IMR-90 (cell line): Measurements from ENCODE around the gene MAPKAPK2.

ENCODE experiments used
- BHLHE40 ChIP-seq: fragments of 150-350 bp; IDR thresholded peaks from 2 replicates; pipeline ENCODE4 v1.6.1; 2016; ENCODE audit warnings: mild to moderate bottlenecking, low read depth, low read length
- CEBPB ChIP-seq: IDR thresholded peaks from 2 replicates; pipeline ENCODE4 v1.6.1; 2012; ENCODE audit warnings: low read depth, low read length, improper control_type of control experiment
- ELK1 ChIP-seq: fragments of 150-350 bp; IDR thresholded peaks from 2 replicates; pipeline ENCODE4 v1.6.1; 2016; ENCODE audit warnings: low read depth, mild to moderate bottlenecking, low read length, moderate library complexity, borderline replicate concordance
- FOS ChIP-seq: fragments of 150-350 bp; IDR thresholded peaks from 2 replicates; pipeline ENCODE4 v1.6.1; 2016; ENCODE audit warnings: low read depth, low read length
- MAFK ChIP-seq: IDR thresholded peaks from 2 replicates; pipeline ENCODE4 v1.6.1; 2012; ENCODE audit warnings: low read depth, low read length, improper control_type of control experiment
- MAZ ChIP-seq: IDR thresholded peaks from 2 replicates; pipeline ENCODE4 v1.6.1; 2012; ENCODE audit warnings: low read depth, mild to moderate bottlenecking, low read length, improper control_type of control experiment, moderate library complexity, borderline replicate concordance
- MXI1 ChIP-seq: IDR thresholded peaks from 2 replicates; pipeline ENCODE4 v1.6.1; 2012; ENCODE audit warnings: low read depth, mild to moderate bottlenecking, low read length, moderate library complexity, borderline replicate concordance
- POLR2A ChIP-seq: IDR thresholded peaks from 2 replicates; pipeline ENCODE4 v1.6.1; 2012; ENCODE audit warnings: mild to moderate bottlenecking, low read depth, low read length
- RAD21 ChIP-seq: IDR thresholded peaks from 2 replicates; pipeline ENCODE4 v1.6.1; 2012; ENCODE audit warnings: low read length, improper control_type of control experiment
- RCOR1 ChIP-seq: IDR thresholded peaks from 2 replicates; pipeline ENCODE4 v1.6.1; 2012; ENCODE audit warnings: mild to moderate bottlenecking, low read length, improper control_type of control experiment; ENCODE audit not compliant: insufficient replicate concordance
- RFX5 ChIP-seq: IDR thresholded peaks from 2 replicates; pipeline ENCODE4 v1.8.0; 2012; ENCODE audit warnings: low read depth, mild to moderate bottlenecking, low read length, moderate library complexity
- SMC3 ChIP-seq: fragments of 150-350 bp; IDR thresholded peaks from 2 replicates; pipeline ENCODE4 v1.6.1; 2016; ENCODE audit warnings: low read depth, mild to moderate bottlenecking, antibody characterized with exemption, low read length, moderate library complexity
- USF2 ChIP-seq: fragments of 150-350 bp; IDR thresholded peaks from 2 replicates; pipeline ENCODE4 v1.6.1; 2017; ENCODE audit warnings: mild to moderate bottlenecking, antibody characterized with exemption, low read length, low read depth
- TF ChIP-seq, protein P1 (sequence below): conservative IDR thresholded peaks from 2 replicates; pipeline ENCODE4 v1.5.1; 2012; ENCODE audit warnings: mild to moderate bottlenecking, low read depth, low read length, improper control_type of control experiment

GRCh38 chr1:206655471-206655882, 29.2 kb upstream of the MAPKAPK2 start:
- TF ChIP-seq, protein P1, sequence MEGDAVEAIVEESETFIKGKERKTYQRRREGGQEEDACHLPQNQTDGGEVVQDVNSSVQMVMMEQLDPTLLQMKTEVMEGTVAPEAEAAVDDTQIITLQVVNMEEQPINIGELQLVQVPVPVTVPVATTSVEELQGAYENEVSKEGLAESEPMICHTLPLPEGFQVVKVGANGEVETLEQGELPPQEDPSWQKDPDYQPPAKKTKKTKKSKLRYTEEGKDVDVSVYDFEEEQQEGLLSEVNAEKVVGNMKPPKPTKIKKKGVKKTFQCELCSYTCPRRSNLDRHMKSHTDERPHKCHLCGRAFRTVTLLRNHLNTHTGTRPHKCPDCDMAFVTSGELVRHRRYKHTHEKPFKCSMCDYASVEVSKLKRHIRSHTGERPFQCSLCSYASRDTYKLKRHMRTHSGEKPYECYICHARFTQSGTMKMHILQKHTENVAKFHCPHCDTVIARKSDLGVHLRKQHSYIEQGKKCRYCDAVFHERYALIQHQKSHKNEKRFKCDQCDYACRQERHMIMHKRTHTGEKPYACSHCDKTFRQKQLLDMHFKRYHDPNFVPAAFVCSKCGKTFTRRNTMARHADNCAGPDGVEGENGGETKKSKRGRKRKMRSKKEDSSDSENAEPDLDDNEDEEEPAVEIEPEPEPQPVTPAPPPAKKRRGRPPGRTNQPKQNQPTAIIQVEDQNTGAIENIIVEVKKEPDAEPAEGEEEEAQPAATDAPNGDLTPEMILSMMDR, result no peak
- no peak for TF ChIP-seq CEBPB
- TF ChIP-seq USF2, result no peak
- no peak for TF ChIP-seq RAD21
- TF ChIP-seq BHLHE40, result no peak
- TF ChIP-seq SMC3, result no peak
- no peak for TF ChIP-seq RCOR1
- TF ChIP-seq POLR2A, result no peak
- TF ChIP-seq FOS, result no peak
- no peak for TF ChIP-seq MAZ
- no peak for TF ChIP-seq RFX5
- TF ChIP-seq MXI1, result no peak
- no peak for TF ChIP-seq MAFK
- TF ChIP-seq ELK1, result no peak
